SK-N-SH treated with all-trans-retinoic acid at 6 μM for 48 hours (cell line): Measurements from ENCODE around the gene TMEM187.

Experiments used
- CREB5 ChIP-seq: fragments of 250-450 bp; sonication (Bioruptor Pico); IDR thresholded peaks from 2 replicates; pipeline ENCODE4 v1.5.1; 2020; ENCODE audit warnings: low read depth, mild to moderate bottlenecking, moderate library complexity
- RARB ChIP-seq: fragments of 250-450 bp; sonication (Bioruptor Pico); IDR thresholded peaks from 2 replicates; pipeline ENCODE4 v1.8.0; 2021; ENCODE audit warnings: mild to moderate bottlenecking, moderate library complexity
- ZFP3 ChIP-seq: fragments of 250-450 bp; sonication (Bioruptor Pico); IDR thresholded peaks from 2 replicates; pipeline ENCODE4 v1.5.0; 2020; ENCODE audit warnings: mild to moderate bottlenecking, moderate library complexity

GRCh38 chrX:153961292-153961691 is 11.3 kb upstream of the TMEM187 start:
- TF ChIP-seq ZFP3 (CRISPR knock-in tag) (no peak), RARB (CRISPR knock-in tag) (no peak), CREB5 (CRISPR knock-in tag) (no peak)
